ENCODE measurements around the gene GRID1. TPM values are rescaled to one million over a fixed set of nuclear protein-coding genes. Genes with fewer than 3 reads are reported as not detected.

The GRID1 gene
- total RNA-seq, 4 donors from 2014 or later: 1.4 to 4.9 (median 2.0) TPM

DNA sequence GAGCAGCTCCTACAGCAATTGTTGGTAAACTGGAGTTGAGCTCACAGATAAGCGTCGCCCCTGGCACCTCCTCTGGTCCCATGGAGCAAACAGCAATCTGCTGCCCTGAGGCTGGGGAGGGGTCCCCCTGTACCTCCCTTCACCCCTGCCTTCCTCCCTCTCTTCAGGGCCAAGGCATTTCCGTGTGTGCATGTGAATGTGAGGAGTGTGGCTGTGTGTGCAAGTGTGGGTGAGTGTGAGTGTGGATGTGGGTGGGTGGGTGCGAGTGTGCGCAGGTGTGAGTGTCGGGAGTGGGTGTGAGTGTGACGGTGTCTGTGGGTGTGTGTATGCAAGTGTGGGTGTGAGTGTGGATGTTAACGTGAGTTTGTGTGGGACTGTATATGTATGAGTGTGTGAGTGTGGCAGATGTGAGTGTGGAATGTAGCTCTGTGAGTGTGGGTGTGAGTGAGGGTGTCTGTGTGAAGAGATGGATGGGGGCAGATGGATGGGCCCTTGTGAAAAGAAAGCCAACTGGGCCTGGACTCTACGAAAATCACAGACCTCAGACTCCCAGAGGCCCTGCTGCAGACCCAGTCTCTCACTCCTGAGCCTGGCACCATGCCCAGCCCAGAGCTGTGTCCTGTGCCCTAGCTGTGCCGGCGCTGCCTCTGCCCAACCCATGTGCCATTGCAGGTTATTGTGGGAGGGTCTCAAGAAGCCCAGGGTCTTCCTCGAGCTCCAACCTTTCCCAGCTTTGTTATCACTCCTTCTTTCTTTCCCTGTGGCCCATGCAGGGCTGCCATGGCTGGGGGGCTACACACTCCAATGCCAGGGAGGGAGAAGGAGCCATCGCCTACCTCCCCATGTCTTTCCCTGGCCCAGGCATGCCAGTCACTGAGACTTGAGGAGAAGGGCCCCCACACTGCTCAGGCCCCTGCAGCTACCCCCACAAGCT is 73.9 kb downstream of the GRID1 start:
- TF ChIP-seq, protein P1, sequence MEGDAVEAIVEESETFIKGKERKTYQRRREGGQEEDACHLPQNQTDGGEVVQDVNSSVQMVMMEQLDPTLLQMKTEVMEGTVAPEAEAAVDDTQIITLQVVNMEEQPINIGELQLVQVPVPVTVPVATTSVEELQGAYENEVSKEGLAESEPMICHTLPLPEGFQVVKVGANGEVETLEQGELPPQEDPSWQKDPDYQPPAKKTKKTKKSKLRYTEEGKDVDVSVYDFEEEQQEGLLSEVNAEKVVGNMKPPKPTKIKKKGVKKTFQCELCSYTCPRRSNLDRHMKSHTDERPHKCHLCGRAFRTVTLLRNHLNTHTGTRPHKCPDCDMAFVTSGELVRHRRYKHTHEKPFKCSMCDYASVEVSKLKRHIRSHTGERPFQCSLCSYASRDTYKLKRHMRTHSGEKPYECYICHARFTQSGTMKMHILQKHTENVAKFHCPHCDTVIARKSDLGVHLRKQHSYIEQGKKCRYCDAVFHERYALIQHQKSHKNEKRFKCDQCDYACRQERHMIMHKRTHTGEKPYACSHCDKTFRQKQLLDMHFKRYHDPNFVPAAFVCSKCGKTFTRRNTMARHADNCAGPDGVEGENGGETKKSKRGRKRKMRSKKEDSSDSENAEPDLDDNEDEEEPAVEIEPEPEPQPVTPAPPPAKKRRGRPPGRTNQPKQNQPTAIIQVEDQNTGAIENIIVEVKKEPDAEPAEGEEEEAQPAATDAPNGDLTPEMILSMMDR (IDR thresholded peaks at IDR 0.05): no peak
- TF ChIP-seq POLR2A (IDR thresholded peaks at IDR 0.05): no peak
- no peak overlapping the region for H3K4me3 ChIP-seq (ENCODE audit: low read depth, poor library complexity, severe bottlenecking)
- WGBS, 2 donors: 65 to 70% methylated on average over 12 to 13 of the region's 13 CpGs
- intact Hi-C loops (cut with DNase I; ENCODE audit: low total_unique reads): no loop called here
- peak in 1 of 2 donors; percentile 61 for DNase-seq (ENCODE audit: low spot score in 2 of 2)

- WGBS, 2 donors: 73 to 77% methylated on average over 9 to 12 of the region's 12 CpGs
- intact Hi-C loops (cut with DNase I; ENCODE audit: low total_unique reads): no loop called here
- TF ChIP-seq, protein P1 (IDR thresholded peaks at IDR 0.05): no peak
- no peak for TF ChIP-seq POLR2A (IDR thresholded peaks at IDR 0.05)
- peak in 1 of 2 donors; percentile 68 for DNase-seq (ENCODE audit: low spot score in 2 of 2)
- H3K4me3 ChIP-seq (ENCODE audit: low read depth, poor library complexity, severe bottlenecking): no peak overlapping the region
Observed at GRCh38 chr10:86291616-86292340, 74.8 kb downstream of the GRID1 start.

GRCh38 chr10:86290933-86291615 is 75.5 kb downstream of the GRID1 start:
- DNase-seq (ENCODE audit: low spot score in 2 of 2): peak in 1 of 2 donors; percentile 57
- 74 to 79% methylated on average over 9 of the region's 9 CpGs for WGBS, 2 donors
- no peak overlapping the region for H3K4me3 ChIP-seq (ENCODE audit: low read depth, poor library complexity, severe bottlenecking)
- TF ChIP-seq POLR2A (IDR thresholded peaks at IDR 0.05): no peak
- TF ChIP-seq, protein P1 (IDR thresholded peaks at IDR 0.05): no peak
- intact Hi-C loops (cut with DNase I; ENCODE audit: low total_unique reads): no loop called here

- intact Hi-C loops (cut with DNase I; ENCODE audit: low total_unique reads): no loop called here
- peak in 1 of 2 donors; percentile 76 for DNase-seq (ENCODE audit: low spot score in 2 of 2)
- TF ChIP-seq, protein P1 (IDR thresholded peaks at IDR 0.05): no peak
- TF ChIP-seq POLR2A (IDR thresholded peaks at IDR 0.05): no peak
- 63 to 65% methylated on average over 2 of the region's 2 CpGs for WGBS, 2 donors
- H3K4me3 ChIP-seq (ENCODE audit: low read depth, poor library complexity, severe bottlenecking): no peak overlapping the region
Observed at GRCh38 chr10:86289577-86289868, 77.1 kb downstream of the GRID1 start.

GRCh38 chr10:86288695-86289576 is 77.7 kb downstream of the GRID1 start:
- 88 to 89% methylated on average over 10 of the region's 10 CpGs for WGBS, 2 donors
- DNase-seq (ENCODE audit: low spot score in 2 of 2): peak in 1 of 2 donors; percentile 50
- no peak overlapping the region for H3K4me3 ChIP-seq (ENCODE audit: low read depth, poor library complexity, severe bottlenecking)
- intact Hi-C loops (cut with DNase I; ENCODE audit: low total_unique reads): no loop called here
- TF ChIP-seq, protein P1 (IDR thresholded peaks at IDR 0.05): no peak
- no peak for TF ChIP-seq POLR2A (IDR thresholded peaks at IDR 0.05)

Data from lower leg skin (tissue), 4 donors.